Lung (tissue), 12 donors: ENCODE data around the gene SLC9A9. TPM values are rescaled to one million over a fixed set of nuclear protein-coding genes. Genes with fewer than 3 reads are reported as not detected.

Experiments used
- ATAC-seq: fragments of 200-7000 bp; cut with Tn5 transposase; one replicate; pipeline ENCODE4 v1.9.1; 2020; ENCODE audit warnings: moderate number of reproducible peaks; ENCODE audit not compliant: insufficient read depth, low FRiP score
- DNase-seq, 3 donors: peaks; one replicate each; pipeline ENCODE4 v3.0.0-alpha.2; 2013 to 2017
- H3K27ac ChIP-seq, 2 donors: one replicate each; pipeline ENCODE4 v1.5.1; 2013; ENCODE audit warnings: mild to moderate bottlenecking in 2 of 2, moderate library complexity in 2 of 2, control low read depth in 1 of 2, inconsistent platforms in 1 of 2, low read depth in 1 of 2, low read length in 1 of 2
- H3K27me3 ChIP-seq, 3 donors: one replicate each; pipeline ENCODE4 v1.5.1; 2013; ENCODE audit warnings: low read length in 2 of 3; ENCODE audit not compliant: control insufficient read depth in 3 of 3, insufficient read depth in 3 of 3
- H3K36me3 ChIP-seq, 4 donors: one replicate each; pipeline ENCODE4 v1.5.1; 2013; ENCODE audit warnings: low read length in 4 of 4, mild to moderate bottlenecking in 1 of 4, moderate library complexity in 1 of 4; ENCODE audit not compliant: control insufficient read depth in 4 of 4, insufficient read depth in 4 of 4
- H3K4me1 ChIP-seq, 5 donors: one replicate each; pipeline ENCODE4 v1.5.1; 2013; ENCODE audit warnings: low read length in 5 of 5, mild to moderate bottlenecking in 2 of 5, moderate library complexity in 1 of 5; ENCODE audit not compliant: control insufficient read depth in 5 of 5, insufficient read depth in 5 of 5
- H3K4me3 ChIP-seq: one replicate; pipeline ENCODE4 v1.5.1; 2013; ENCODE audit warnings: mild to moderate bottlenecking, control low read depth, moderate library complexity
- H3K9ac ChIP-seq, 2 donors: one replicate each; pipeline ENCODE4 v1.5.1; 2013; ENCODE audit warnings: low read length in 2 of 2, control low read depth in 1 of 2; ENCODE audit not compliant: insufficient read depth in 1 of 2
- H3K9me3 ChIP-seq, 4 donors: one replicate each; pipeline ENCODE4 v1.5.1; 2013; ENCODE audit warnings: low read length in 3 of 4, mild to moderate bottlenecking in 1 of 4, moderate library complexity in 1 of 4; ENCODE audit not compliant: control insufficient read depth in 4 of 4, insufficient read depth in 3 of 4
- WGBS, 2 donors: extraction: QIAGEN DNeasy Blood & Tissue Kit; methylation state at CpG; one replicate each; pipeline ENCODE4 v1.1.7; 2013; 5-methylcytosine and 5-hydroxymethylcytosine counted together
- polyA plus RNA-seq, 2 donors: library from polyadenylated mRNA; stranded (reverse); fragments of 200-250 nt; gene quantifications; one replicate each; pipeline ENCODE4 v1.2.1, GENCODE V29; 2013
- total RNA-seq, 2 donors: library from RNA; depleted of rRNA in 1 of 2; stranded (reverse); fragments of >200 nt in 1 of 2; gene quantifications; one replicate each; pipeline ENCODE4 v1.2.1, GENCODE V29; 2014 to 2021
- TF ChIP-seq, protein P1 (sequence below): IDR thresholded peaks from 2 replicates; pipeline ENCODE4 v1.5.1; 2012; ENCODE audit warnings: mild to moderate bottlenecking; ENCODE audit errors: control extremely low read depth, extremely low read depth
- donor health status: control.
- donor health status: control.
- donor health status: Bipolar disorder and iron deficiency.
- donor health status: healthy.
- donor health status: DM: yes; HTN: yes; CAD: no.

Gene SLC9A9
- total and polyA plus RNA-seq, 4 donors, result 2.2 to 66.3 (median 8.2) TPM

DNA sequence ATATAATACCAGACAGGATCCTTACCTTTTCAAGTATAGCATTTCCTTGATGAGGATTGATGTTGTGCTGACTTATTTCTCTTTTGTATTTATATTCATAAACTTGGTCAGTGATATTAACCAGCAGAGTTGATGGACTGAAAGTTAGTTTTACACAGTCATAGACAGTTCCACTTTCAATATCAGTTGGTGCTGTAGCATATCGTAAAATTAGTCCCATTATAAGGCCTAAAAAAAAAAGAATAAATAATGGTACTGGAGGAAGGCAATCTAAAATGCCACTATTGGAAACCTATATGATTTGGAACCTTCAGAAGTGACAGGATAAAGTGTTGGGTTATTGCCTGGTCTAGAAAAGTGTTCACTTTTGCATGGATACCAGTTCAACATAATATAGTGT, 16.3 kb downstream of the SLC9A9 start:
- Histone ChIP-seq H3K27me3 (no peaks in the 10 kb centered on the region), H3K27ac (no peak overlapping the region), H3K9me3 (no peaks in the 10 kb centered on the region), H3K4me3 (no peak overlapping the region), H3K4me1 (peaks cover 0 to 30% (median 2%) of the 10 kb centered on the region in 5 donors), H3K36me3 (peaks cover 0 to 2% (median 0%) of the 10 kb centered on the region in 4 donors), H3K9ac (no peak overlapping the region)
- DNase-seq (no peak), ATAC-seq (no peak)
- TF ChIP-seq, protein P1, sequence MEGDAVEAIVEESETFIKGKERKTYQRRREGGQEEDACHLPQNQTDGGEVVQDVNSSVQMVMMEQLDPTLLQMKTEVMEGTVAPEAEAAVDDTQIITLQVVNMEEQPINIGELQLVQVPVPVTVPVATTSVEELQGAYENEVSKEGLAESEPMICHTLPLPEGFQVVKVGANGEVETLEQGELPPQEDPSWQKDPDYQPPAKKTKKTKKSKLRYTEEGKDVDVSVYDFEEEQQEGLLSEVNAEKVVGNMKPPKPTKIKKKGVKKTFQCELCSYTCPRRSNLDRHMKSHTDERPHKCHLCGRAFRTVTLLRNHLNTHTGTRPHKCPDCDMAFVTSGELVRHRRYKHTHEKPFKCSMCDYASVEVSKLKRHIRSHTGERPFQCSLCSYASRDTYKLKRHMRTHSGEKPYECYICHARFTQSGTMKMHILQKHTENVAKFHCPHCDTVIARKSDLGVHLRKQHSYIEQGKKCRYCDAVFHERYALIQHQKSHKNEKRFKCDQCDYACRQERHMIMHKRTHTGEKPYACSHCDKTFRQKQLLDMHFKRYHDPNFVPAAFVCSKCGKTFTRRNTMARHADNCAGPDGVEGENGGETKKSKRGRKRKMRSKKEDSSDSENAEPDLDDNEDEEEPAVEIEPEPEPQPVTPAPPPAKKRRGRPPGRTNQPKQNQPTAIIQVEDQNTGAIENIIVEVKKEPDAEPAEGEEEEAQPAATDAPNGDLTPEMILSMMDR, result no peak
- WGBS, 2 donors, result 66 to 84% methylated on average over 1 of the region's 1 CpG

DNA sequence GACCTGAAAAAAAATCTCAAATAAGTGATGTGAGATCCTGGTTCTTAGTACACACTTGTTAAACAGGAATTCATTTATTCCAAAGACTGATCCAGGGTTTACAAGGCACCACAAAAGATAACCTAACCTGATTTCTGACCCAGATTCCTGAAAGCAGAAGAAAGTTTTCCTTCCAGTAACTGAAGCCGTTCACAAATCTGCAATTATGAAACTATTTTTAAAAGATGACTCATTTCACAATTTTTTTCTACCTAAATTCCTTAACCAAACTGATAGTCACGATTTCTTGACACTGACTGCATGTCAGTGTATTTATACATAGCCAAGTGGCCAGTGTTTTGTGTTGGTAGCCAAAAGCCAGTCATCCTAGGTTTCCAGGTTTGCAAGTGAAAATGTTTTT, 17.1 kb downstream of the SLC9A9 start:
- H3K4me3 ChIP-seq, result no peak overlapping the region
- no peak overlapping the region for H3K27ac ChIP-seq
- 8 to 9% methylated on average over 2 of the region's 2 CpGs for whole genome bisulfite sequencing, 2 donors
- peaks cover 0 to 2% (median 0%) of the 10 kb centered on the region in 4 donors for H3K36me3 ChIP-seq
- TF ChIP-seq, protein P1, result no peak
- H3K27me3 ChIP-seq, result no peaks in the 10 kb centered on the region
- H3K9me3 ChIP-seq, result no peaks in the 10 kb centered on the region
- ATAC-seq (no peak), DNase-seq (no peak)
- no peak overlapping the region for H3K9ac ChIP-seq
- H3K4me1 ChIP-seq, result peaks cover 0 to 25% (median 2%) of the 10 kb centered on the region in 5 donors

DNA sequence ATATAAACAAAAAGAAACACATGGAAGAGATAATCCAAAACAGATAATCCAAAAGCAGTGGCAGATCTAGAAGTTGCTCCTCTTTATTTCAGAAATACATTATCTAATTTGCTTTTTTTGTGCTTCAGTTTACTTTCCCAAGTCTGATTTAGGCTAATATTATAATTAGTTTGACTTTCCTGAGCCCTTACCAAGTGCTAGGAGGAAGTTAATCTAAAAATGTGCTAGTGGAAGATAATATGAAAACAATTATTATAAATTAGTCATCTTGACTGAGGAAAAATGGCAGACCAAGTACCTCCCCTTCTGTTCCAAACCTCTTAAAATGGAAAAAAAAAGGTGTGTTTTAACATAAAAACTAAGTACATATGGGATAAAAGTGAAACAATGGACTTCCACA, 17.5 kb downstream of the SLC9A9 start:
- TF ChIP-seq, protein P1, result no peak
- Histone ChIP-seq H3K4me3 (no peak overlapping the region), H3K36me3 (peaks cover 0 to 2% (median 0%) of the 10 kb centered on the region in 4 donors), H3K9ac (no peak overlapping the region), H3K27ac (no peak overlapping the region), H3K4me1 (peaks cover 0 to 21% (median 4%) of the 10 kb centered on the region in 5 donors), H3K27me3 (no peaks in the 10 kb centered on the region), H3K9me3 (no peaks in the 10 kb centered on the region)
- DNase-seq, result no peak
- no peak for ATAC-seq

DNA sequence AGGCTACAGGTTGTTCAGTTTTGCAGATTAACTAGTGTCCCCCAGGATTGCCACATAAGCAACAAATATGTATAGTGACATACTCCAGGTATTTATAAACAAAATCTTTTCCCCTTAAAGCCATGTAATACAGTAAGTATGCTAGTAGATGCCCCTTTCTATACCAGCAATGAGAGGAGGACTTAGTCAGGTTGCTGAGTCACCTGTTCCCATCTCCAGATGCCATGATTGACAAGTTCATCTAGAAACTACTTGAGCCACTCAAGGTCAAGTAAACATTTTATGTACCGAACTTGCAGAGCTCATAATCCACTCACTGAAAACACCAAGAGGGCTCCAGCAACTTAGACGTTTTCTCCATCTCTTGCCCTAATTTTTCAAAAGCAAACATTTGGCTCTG, 18.2 kb downstream of the SLC9A9 start:
- H3K9ac ChIP-seq, result no peak overlapping the region
- H3K27me3 ChIP-seq, result no peaks in the 10 kb centered on the region
- peaks cover 0 to 15% (median 2%) of the 10 kb centered on the region in 5 donors for H3K4me1 ChIP-seq
- no peak overlapping the region for H3K4me3 ChIP-seq
- no peak overlapping the region for H3K27ac ChIP-seq
- DNase-seq (no peak), ATAC-seq (no peak)
- TF ChIP-seq, protein P1, result no peak
- peaks cover 0 to 2% (median 0%) of the 10 kb centered on the region in 4 donors for H3K36me3 ChIP-seq
- 46 to 68% methylated on average over 2 of the region's 2 CpGs for WGBS, 2 donors
- H3K9me3 ChIP-seq, result no peaks in the 10 kb centered on the region
